ENCODE data around the gene PSMB8.
A peak's percentile ranks its signal among the peaks of the same experiment; 100 is the strongest.

GRCh38 chr6:32843979-32844838 is at the start of gene PSMB8:
- TF ChIP-seq CTCF (IDR thresholded peaks at IDR 0.05) = peak in 4 of 7 experiments; percentile 24 to 45 (median 43)
- TF ChIP-seq POLR2A (IDR thresholded peaks at IDR 0.05) = peak in 2 of 3 donors; percentile 78 to 89
